Measurements from ENCODE around the gene ACYP2.
A peak's percentile ranks its signal among the peaks of the same experiment; 100 is the strongest.
"Not testable (repeated sequence)": the region's sequence is repeated elsewhere in the genome, so short reads cannot be mapped to it uniquely, and the experiment has no call there.

The ACYP2 gene

DNA sequence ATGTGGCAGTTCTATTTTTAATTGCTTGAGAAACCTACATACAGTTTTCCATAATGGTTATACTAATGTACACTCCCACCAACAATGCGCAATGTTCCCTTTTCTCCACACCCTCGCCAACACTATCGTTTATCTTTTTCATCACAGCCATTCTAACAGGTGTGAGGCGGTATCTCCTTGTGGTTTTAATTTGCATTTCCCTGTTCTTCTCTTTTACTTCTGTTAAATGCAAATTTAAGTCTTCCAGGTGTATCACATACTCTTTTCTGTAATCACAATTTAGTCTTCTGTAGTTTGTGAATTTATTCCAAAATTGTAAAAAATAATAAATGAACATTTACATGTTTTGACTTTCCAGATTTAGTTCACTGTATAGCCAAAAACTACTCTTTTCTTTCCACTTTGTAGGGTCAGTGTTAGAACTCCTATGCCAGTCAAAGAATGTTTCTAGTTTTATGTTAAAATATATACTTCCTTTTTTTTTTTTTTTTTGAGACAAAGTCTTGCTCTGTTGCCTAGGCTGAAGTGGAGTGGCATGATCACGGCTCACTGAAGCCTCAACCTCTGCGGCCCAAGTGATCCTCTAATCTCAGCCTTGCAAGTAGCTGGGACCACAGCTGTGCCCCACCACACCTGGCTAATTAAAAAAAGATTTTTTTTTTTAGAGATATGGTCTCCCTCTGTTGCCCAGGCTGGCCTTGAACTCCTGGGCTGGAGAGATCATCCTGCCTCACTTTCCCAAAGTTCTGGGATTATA lies 15.4 kb upstream of the ACYP2 start:
- peak in 1 of 2 donors; percentile 68 for DNase-seq

- no peak for DNase-seq
Observed at GRCh38 chr2:54100772-54101171, 14.6 kb upstream of the ACYP2 start.

- peak; percentile 38 to 54 for DNase-seq
Observed at GRCh38 chr2:54103454-54104314, 11.7 kb upstream of the ACYP2 start.

GRCh38 chr2:54106631-54107454 lies 8.6 kb upstream of the ACYP2 start:
- peak; percentile 47 to 64 for DNase-seq

GRCh38 chr2:54107455-54107764 lies 8.0 kb upstream of the ACYP2 start:
- DNase-seq, result no peak

GRCh38 chr2:54107903-54108615 lies 7.4 kb upstream of the ACYP2 start:
- DNase-seq, result no peak

DNA sequence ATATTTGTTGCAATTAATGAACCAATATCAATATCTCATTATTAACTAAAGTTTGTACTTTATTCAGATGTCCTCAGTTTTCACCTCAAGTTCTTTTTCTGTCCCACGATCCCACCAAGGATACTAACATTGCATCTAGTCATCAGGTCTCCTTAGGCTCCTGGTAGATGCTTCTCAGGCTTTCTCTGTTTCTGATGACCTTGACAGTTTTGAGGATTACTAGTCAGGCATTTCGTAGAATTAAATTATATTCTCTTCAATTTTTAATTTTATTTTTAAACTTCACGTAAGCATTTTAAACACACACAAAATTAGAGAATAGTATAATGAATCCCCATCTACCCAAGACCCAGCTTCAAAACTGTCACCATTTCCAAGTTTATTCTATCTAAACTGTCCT lies 5.6 kb upstream of the ACYP2 start:
- no peak for DNase-seq

DNA sequence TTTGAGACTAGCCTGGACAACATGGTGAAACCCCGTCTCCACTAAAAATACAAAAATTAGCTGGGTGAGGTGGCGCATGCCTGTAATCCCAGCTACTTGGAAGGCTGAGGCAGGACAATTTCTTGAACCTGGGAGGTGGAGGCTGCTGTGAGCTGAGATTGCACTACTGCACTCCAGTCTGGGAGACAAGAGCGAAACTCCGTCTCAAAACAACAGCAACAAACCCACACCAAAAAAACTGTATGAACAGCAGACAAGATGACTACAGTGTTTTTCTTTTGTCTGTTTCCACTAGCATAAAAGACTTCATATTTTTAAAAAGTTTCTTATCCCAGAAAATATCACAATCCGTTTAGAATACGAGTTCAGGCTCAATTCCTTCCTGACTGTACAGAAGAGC lies 936 bp upstream of the ACYP2 start:
- not testable (repeated sequence) for DNase-seq

GRCh38 chr2:54114936-54115283 lies 505 bp upstream of the ACYP2 start:
- no peak for DNase-seq

GRCh38 chr2:54116598-54116997 lies 1.2 kb downstream of the ACYP2 start:
- DNase-seq, result not testable (repeated sequence)

DNA sequence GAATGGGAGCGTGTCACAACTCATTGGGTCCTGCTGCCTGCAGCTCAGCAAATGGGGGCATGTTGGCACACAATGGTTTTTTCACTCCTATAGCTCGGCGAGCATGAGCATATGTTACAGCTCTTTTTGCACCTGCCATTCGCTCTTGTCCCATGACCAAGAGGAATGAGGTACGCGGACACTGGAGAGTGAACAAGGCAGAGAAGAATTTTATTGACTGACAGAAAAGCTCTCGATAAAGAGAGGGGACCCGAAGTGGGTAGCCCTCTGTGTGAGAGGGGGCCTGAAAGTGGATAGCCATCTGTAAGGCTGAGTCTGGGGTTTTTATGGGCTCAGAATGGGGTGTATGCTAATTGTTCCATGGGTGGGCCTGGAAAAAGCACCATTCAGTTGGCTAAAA lies 5.5 kb downstream of the ACYP2 start:
- DNase-seq, result no peak

DNA sequence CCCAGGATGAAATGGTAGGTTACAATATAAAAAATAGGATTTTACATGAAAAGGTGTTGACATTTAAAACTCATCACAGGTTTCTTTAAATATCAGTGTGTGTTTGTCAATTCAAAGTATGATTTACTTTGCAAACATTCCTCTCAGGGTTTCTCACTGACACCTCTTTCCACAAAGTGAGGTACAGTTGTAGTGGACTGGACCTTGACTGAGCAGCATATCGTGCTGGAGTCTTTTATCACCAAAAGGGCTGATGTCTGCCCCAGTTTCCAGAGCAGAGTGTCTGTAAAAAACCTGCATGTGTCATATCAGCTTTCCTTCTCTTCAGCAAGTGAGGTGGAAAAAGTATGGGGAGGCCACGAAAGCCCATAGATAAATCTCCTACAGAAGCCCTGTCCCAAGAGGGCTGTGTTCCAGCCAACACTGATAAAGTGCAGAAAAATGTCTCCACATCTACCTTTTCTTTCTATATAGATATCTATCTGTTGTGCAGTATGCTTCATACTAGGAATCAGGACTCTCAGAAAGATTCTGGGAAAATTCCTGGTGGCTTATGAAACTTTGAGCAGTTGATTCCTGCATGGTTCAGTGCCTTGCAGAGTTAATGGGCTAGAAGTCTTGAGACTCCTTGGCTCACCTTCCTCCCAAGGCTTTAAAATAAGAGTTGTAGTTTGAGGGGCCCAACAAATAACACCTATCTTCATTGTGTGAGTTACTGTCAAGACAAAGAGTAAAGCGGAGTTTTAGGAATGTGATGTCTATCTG lies 6.9 kb downstream of the ACYP2 start:
- DNase-seq, result no peak

DNA sequence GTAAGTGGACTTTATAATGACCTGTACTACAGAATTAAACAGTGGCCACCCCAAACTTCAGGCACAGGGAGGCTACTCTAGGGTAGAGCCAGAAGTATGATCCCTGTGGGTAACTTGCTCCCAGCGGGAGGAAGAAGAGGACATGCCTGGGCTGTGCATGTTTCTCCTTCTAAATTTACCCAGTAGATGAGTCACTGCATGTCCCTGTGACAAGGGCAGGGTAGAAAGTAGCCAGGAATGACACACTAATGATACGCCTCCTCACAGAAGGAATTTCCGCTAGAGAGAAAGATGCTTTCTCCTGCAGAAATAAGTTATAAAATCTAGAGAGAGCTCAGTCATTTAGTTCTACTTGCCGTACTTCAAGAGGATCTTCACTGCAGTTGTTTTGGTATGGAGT lies 7.5 kb downstream of the ACYP2 start:
- DNase-seq, result no peak

DNA sequence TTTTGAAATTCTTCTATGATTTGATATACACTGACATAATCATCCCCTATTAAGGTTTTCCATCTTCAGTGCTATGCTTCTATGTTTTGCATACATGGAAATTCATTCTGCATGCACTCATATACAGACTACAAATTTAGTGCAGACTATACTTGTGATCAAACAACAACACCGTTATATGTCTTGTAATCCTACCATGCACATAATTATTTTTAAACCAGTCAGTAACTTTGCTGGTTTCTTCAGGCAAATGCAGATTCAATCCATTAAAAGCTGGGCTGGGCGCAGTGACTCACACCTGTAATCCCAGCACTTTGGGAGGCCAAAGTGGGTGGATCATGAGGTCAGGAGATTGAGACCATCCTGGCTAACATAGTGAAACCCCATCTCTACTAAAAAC lies 11.8 kb downstream of the ACYP2 start:
- DNase-seq, result not testable (repeated sequence)

- DNase-seq, result no peak
Observed at GRCh38 chr2:54133056-54133455, 17.6 kb downstream of the ACYP2 start.

GRCh38 chr2:54139210-54139609 lies 23.8 kb downstream of the ACYP2 start:
- DNase-seq, result no peak

DNA sequence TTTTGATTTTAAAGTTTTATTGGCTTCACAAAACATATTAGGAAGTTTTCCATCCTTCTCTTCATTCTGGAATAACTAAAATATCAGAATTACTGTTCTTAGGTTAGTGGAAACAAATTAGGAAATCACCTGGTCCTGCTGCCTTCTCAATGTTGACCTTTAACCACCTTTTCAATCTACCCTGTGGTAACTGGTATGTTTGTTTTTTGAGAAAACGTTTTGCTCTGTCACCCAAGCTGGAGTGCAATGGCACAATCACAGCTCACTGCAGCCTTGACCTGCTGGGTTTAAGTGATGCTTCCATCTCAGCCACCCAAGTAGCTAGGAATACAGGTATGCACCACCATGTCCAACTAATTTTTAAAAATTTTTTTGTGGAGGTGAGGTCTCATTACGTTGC lies 28.4 kb downstream of the ACYP2 start:
- no peak for DNase-seq

DNA sequence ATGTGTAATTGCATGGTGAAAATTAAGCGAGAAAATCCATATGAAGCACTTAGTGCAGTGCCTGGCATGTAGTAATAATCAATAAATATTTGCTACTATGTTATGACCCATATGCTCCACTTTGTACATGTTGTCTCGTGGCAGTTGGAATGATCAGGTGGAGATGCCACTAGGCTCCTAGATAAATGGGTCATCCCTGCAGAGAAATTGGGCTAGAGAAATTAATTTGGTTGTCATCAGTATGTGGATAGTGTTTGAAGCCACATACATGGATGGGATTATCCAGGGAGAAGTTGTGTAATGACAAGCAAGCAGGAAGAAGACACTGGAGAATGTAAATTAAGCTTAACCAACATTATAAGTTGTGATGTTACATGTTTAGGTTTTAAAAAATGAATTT lies 33.0 kb downstream of the ACYP2 start:
- no peak for DNase-seq

DNA sequence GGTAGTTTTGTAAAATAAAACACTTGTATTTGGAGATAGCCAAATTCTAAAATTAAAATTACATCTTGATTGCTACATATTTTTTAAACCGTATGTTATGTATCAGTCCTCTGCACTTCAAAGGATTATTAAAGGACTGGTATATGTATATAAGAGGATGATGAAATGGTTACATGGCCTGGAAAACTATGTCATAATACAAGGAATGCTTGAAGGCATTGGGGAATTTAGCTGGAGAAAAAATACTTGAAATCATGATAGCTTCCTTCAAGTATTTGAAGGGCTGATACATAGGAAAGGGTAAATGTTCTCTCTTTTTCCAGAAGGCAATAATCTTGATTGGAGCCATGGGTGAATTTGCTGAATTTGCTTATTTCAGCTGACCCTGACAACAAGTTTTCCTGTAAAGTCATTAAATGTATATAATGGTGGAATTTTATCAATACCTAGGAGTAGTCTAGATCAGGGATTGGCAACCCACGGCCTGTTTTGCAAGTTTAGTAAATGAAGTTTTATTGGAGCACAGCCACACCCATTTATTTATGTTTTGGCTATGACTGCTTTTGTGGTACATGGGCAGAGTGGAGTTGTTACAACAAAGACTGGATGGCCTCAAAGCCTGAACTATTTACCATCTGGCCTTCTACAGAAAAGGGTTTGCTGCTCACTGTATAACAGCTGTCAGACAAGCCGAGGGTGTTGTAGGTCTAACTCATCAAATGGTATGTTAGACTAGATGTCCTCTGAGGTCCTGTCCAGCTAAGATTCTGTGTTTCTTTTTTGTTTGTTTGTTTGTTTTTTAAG lies 34.4 kb downstream of the ACYP2 start:
- no peak for DNase-seq

- DNase-seq, result no peak
Observed at GRCh38 chr2:54158311-54158710, 42.9 kb downstream of the ACYP2 start.
